Measurements from ENCODE around the gene BAZ1A.
A peak's percentile ranks its signal among the peaks of the same experiment; 100 is the strongest.

Gene BAZ1A

GRCh38 chr14:34875031-34875922 is at the start of gene BAZ1A:
Gene BAZ1A, minus strand, starts transcription at chr14:34875360. Its CDS starts 756 bp downstream, at chr14:34874604.
- FAIRE-seq = no peak

GRCh38 chr14:34920339-34920738 is 45.2 kb upstream of the BAZ1A start:
- DNase-seq (ENCODE audit: low spot score) (no peak), FAIRE-seq (no peak)

More at GRCh38 chr14:34875031-34875922, at the start of gene BAZ1A:
- DNase-seq (ENCODE audit: low spot score) = peak; percentile 81

GRCh38 chr14:34913619-34914018 is 38.5 kb upstream of the BAZ1A start:
- FAIRE-seq (no peak), DNase-seq (ENCODE audit: low spot score) (no peak)

DNA sequence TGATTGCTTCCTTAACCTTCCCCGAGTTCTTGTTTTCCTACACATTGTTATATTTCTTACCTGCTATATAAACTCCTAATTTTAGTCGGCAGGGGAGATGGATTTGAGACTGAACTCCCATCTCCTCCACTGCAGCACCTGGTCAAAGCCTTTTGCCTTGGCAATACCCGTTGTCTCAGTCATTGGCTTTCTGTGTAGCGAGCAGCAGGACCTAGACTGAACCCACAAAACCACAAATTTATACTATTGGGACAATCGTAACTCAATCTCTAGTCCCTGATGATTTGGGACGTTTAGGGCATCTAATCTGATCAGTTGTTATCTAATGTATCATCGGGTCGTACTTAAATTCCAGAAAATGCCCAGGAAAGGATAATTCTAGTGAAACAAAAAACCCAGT is 37.8 kb upstream of the BAZ1A start:
- FAIRE-seq = no peak

DNA sequence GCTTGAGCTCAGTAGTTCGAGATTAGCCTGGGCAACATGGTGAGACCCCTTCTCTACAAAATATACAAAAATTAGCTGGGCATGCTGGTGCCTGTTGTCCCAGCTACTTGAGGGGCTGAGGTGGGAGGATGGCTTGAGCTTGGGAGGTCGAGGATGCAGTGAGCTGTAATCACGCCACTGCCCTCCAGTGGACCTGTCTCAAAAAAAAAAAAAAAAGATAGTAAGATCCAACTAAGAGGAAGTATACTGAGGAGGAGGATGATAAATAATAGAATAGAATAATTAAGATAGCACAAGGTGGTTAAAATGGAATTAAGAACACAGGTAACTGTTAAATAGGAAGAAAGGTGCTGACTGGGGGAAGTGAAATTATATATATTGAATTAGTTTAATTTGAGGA is 37.0 kb upstream of the BAZ1A start:
- DNase-seq (ENCODE audit: low spot score) = no peak
- no peak for FAIRE-seq

More for the DNA sequence above, 37.8 kb upstream of the BAZ1A start:
- DNase-seq (ENCODE audit: low spot score) = no peak

- no peak for FAIRE-seq
- peak; percentile 39 for DNase-seq (ENCODE audit: low spot score)
Measured at GRCh38 chr14:34911209-34912150, 36.3 kb upstream of the BAZ1A start.

DNA sequence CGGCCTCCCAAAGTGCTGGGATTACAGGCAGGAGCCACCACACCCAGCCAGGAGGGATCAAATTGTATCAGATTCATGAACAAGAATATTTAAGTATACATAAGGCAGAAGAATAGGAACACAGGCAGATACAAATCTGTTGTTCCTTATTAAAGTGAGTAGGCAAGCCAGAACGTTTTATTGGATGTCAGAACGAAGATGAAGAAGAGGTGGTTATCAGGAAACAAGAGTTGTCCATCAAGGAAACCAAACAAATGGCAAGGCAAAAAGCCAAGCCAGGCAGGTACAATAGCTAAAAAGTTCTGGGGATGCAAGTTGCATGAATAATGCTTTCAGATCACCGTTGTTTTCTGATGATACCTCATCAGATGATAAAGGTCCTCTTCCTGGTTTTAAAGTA is 31.1 kb upstream of the BAZ1A start:
- no peak for FAIRE-seq
- DNase-seq (ENCODE audit: low spot score) = no peak

DNA sequence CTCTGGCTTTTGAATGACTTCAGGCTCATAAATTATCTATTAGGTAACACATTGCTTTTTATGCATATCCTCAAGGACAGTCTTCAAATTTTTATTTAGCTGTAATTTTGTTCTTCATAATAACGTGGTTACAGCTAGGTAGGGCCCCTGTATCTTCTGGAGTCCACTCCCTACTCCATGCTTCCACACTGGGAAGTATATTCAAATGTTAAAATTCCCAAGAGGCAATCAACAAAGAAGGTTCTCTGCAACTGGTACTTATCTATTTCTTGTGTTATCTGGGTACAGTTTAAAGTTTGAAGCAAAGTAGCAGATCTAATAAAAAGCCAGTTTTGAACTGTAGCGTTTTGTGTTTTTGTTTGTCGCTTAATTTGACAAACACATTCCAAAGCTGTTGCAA is 20.1 kb upstream of the BAZ1A start:
- FAIRE-seq (no peak), DNase-seq (ENCODE audit: low spot score) (no peak)

DNA sequence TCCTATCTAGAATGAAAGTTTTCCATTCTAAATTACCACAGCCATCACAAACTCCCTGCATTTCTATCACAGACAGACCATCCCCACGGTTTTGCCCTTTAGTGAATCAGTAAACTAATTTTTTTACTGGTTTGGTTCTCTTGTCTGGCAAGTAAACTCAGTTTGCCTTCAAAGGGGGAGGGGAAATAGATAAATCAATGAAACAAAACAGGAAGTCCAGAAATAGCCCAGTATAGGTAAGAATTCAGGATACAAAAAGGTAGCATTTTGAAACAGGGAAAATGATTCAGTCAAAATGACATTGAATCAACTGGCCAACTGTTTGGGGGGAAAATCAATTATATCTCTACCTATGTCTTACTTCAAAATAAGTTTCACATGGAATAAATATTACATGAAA is 15.8 kb upstream of the BAZ1A start:
- FAIRE-seq = no peak

GRCh38 chr14:34888186-34888585 is 13.0 kb upstream of the BAZ1A start:
- FAIRE-seq = no peak
- DNase-seq (ENCODE audit: low spot score) = no peak

More for the DNA sequence above, 15.8 kb upstream of the BAZ1A start:
- no peak for DNase-seq (ENCODE audit: low spot score)

GRCh38 chr14:34883954-34884353 is 8.8 kb upstream of the BAZ1A start:
- DNase-seq (ENCODE audit: low spot score) (no peak), FAIRE-seq (no peak)

DNA sequence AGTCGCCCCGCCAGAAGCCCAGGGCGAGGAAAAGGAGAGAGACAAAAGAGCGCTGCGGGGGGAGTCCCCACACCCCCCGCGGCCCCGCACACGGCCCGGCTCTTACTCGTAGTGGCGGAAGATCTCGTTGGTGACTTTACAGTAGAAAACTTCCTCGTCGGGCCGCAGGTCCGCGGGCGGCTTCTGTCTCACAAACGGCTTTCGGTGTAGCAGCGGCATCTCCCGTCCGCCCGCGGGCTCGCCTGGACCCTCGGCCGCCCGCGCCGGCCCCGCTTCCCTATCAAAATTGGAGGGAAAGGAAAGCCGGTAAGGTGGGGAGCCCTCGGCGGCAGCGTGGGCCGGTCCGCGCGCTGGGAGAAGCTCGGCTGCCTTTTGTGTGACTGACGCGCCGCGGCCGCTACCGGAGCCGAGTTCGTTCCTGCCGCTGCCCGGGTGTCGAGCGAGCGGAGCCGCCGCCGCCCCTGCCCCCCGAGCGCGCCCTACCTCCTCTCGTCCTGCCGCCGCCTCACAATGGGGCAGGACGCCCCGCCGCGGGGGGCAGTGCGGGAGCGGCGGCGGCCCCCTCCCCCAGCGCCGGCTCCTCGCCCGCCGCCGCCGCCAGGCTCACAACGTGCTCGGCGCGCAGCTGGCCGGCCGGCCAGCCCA is 652 bp downstream of the BAZ1A start:
- DNase-seq (ENCODE audit: low spot score) = peak; percentile 58
- no peak for FAIRE-seq

DNA sequence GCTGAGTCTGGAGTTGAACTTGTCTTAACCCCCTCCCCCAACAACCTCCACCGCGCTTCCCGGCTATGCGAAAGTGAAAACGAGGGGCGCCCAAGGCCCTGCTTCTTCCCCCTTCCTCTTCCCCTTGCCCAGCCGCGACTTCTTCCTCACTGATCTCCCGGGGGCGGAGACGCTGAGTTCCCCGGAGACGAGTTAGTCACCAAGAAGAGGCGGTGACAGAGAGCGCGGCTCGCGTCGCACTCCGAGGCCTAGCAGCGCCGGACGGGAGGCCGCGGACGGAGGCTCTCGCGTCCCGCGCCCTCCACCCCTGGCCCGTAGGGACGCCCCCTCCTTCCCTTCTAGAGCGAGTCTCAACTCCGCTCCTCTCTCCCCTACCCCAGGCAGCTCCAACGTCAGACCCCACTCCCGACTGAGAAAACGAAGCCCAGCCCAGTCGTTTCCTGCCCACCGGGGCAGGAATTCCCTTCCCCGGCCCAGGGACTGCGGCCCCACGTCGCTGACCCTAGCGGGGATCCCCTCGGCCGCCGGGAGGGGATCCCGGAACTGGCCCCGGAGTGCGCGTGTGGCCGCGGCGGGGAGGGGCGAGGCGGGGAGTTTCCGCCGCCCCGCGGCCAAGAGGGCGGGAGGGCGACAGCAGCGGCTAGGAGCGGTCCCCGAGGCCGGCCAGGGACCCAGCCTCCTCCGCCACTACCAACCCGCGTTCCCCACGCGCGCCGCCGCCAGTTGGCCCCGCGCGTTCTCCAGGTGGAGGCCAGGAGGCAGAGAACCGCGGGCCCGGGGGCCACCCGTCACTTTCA is 1.4 kb downstream of the BAZ1A start:
- peak; percentile 69 for DNase-seq (ENCODE audit: low spot score)
- FAIRE-seq = no peak

DNA sequence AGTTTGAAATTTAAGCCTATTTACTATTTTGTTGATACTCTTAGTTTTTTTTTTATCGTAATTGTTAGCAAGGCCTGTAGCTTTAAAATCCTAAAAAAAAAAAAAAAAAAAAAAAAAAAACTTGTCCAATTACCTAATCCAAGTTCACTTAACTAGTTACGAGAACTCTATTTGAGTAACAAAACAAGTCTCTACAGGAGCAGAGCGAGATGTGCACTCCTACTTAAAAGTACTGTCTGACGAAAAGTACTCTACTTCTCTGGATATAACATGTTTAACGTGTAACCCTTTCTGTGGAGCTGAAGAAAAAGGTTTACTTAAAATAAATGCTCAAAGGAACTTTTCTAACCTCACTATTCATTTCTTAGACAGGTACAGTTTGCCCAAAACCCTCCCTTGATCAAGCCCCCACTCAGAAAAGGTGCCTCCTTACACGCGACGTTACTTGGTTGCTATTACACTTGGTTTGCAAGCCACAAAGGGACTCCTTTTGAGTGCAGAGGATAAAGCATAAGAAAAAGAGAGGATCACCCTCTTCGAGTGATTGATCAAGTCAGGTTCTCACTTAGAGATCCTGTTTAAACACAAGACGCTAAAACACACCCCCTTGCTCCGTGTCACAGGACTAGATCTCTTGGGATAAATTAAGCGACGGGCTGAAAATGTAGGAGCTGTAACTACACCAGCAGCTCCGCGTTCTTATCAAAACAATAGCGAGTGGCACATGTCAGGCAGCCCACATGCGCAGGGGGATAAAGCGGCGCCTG is 2.2 kb downstream of the BAZ1A start:
- FAIRE-seq = no peak

DNA sequence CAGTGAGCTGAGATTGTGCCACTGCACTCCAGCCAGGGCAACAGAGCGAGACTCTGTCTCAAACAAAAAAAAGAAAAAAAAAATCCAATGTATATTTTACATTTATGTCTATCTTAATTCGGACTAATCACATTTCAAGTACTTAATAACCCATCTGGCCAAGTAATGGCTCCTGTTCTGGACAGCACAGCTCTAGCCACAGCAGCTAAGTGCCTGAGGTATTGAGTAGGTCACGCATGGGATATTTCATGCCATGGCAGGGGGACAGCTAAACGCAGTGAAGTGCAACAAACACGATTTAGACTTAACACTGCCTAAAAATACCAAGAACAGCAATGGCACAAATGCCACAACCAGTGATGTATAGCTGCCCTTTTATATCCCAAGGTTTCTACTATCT is 8.0 kb downstream of the BAZ1A start:
- no peak for DNase-seq (ENCODE audit: low spot score)
- FAIRE-seq = no peak

More for the DNA sequence above, 2.2 kb downstream of the BAZ1A start:
- DNase-seq (ENCODE audit: low spot score) = no peak

DNA sequence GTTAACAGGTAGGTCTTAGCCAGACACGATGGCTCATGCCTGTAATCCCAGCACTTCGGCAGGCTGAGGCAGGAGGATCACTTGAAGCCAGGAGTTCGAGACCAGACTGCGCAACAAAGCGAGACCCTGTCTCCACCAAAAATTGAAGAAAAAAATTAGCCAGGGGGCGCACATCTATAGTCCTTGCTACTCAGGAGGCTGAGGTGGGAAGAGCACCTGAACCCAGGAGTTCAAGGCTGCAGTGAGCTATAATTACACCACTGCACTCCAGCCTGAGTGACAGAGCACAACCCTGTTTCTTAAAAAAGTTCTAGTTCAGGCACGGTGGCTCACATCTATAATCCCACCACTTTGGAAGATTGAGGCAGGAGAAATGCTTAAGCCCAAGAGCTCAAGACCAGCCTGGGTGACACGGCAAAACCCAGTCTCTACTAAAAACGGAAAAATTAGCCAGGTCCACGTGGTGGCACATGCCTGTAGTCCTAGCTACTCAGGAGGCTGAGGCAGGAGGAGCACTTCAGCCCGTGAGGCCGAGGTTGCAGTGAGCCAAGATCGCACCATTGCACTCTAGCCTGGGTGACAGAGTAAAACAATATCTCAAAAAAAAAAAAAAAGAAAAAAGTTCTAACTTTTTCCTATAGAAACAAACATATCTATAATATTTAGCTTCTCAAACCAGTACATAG is 9.1 kb downstream of the BAZ1A start:
- no peak for FAIRE-seq
- DNase-seq (ENCODE audit: low spot score) = no peak

DNA sequence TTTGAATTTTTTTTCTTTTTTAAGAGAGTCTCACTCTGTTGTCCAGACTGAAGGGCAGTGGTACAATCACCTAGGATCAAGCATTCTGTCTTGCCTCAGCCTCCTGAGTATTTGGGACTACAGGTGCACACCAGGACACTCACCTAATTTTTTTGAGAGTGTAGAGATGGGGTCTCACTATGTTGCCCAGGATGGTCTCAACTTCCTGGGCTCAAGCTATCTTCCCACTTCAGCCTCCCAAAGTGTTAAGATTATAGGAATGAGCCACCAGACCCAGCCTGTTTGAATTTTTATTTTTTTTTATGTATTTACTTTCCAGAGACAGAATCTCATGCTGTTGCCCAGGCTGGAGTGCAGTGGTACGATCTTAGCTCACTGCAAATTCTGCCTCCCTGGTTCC is 11.3 kb downstream of the BAZ1A start:
- no peak for FAIRE-seq
- DNase-seq (ENCODE audit: low spot score) = no peak

- FAIRE-seq (no peak), DNase-seq (ENCODE audit: low spot score) (no peak)
Measured at GRCh38 chr14:34858765-34859164, 16.4 kb downstream of the BAZ1A start.

DNA sequence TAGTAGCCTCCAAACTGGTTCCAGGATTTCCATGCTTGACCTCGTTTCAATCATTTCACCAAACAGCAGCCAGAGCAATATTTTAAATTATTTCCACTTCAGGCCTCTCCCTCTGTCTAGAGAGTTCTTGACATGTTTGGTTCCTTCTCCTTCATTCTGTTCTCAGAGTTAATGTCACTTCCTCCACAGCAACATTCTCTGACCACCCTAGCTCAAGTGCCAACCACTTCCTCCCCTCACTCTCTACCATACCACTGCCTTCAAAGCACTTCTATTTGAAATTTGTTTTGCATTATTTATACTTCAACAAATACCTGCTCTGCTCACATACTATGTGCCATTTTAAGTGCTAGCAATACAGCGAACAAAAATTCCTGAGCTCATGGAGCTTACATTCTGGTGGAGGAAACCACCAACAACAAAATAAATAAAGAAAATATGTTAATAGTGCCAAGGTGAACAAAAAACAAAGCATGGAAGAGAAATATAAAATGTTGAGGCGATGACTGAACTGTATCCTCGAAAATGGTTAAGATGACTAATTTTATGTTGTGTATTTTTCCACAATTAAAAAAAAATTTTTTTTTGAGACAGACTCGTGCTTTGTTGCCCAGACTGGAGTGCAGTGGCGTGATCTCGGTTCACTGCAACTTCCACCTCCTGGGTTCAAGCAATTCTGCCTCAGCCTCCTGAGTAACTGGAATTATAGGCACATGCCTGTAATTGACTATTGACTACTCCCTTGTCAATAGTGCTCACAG is 17.3 kb downstream of the BAZ1A start:
- DNase-seq (ENCODE audit: low spot score) (no peak), FAIRE-seq (no peak)

Data from urothelium cell line (cell line).